LHCN-M2 (cell line): ENCODE data around the gene SNX27. TPM values are rescaled to one million over a fixed set of nuclear protein-coding genes. Genes with fewer than 3 reads are reported as not detected.
"Not testable (repeated sequence)": the region's sequence is repeated elsewhere in the genome, so short reads cannot be mapped to it uniquely, and the experiment has no call there.

Experiments
- DNase-seq: peaks from one replicate; pipeline ENCODE4 v3.0.0-alpha.2; 2012; ENCODE audit warnings: low read depth
- total RNA-seq: library from RNA; depleted of rRNA; stranded (reverse); fragments of >200 nt; gene quantifications from 2 replicates; pipeline ENCODE4 v1.2.3, GENCODE V29; 2014

SNX27 gene
- total RNA-seq, 1 experiment from 2014 or later: 22.6 TPM

DNA sequence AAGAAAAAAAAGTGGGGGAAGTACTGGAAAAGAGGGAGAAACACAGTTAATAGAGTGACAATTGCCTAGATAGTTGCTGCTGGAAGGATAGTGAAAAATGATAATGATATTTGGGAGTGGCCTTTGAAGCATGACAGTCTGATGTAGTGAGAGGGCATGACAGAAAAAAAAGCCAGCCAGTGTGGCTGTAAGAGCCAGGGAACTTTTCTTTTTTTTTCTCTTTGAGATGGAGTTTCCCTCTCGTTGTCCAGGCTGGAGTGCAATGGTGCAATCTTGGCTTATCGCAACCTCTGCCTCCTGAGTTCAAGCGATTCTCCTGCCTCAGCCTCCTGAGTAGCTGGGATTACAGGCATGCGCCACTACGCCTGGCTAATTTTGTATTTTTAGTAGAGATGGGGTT is 9.3 kb upstream of the SNX27 start:
- not testable (repeated sequence) for DNase-seq

DNA sequence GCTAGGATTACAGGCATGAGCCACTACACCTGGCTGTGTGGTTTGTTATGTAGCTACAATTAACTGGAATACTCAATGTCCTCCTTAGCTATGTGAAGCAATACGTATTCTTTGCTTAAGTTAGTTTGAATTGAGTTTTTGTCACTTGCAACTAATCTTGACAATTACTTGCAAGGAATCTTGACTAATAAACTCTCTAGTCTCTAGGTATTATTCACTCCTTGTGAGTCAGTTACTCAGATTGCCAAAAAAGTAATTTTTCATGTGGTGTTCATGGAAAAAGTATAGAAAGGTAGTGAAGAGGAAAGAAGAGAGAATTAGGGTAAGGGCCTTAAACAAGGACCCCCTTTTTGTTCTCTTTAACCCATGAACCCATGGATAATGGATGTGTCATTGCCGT is 7.6 kb upstream of the SNX27 start:
- DNase-seq: no peak

DNA sequence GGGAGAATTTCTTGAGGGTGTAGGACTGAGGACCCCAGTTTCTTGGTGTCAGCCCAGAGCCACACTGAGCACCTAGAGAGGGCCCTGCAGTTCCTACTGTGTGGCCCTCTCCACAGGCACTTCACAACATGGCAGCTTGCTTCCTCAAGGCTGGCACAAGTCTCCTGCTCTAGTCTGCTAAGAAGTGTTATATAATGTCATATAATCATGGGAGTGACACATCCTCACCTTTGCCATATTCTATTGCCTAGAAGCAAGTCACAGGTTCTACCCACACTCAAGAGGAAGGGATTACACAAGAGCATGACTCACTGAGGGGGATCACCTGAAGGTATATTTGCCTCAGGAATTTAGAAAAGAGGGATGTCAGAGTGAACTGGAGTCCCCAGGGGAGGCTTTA is 5.5 kb upstream of the SNX27 start:
- no peak for DNase-seq

DNA sequence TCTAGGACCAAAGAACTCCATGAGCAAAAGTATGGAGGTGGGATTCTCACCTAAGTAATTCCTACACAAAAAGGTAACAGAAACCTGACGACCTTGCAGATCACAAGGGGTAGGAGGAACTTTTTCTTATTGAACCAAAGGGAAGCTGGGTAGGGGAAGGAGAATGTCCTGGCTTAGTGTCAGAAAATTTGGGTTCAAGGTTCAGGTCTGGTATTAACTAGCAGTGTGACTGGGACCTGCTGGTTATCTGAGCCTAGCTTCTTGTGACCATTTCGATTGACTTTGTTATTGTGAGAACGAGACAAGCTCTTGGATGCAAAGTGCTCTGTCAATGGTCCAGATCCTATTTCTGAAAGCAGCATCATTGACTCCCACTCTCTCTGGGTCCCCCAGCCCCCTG is 5.0 kb upstream of the SNX27 start:
- DNase-seq: no peak

DNA sequence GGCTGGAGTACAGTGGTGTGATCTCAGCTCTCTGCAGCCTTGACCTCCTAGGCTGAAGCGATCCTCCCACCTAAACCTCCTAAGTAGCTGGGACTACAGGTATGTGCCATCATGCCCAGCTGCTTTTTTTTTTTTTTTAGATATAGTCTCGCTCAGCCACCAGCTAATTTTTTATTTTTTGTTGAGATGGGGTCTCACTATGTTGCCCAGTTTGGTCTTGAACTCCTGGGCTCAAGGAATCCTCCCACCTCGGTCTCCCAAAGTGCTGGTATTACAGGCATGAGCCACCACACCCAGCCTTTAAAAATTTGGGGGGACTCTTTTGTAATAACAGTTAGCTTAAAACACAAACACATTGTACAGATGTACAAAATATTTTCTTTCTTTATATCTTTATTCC is 1.7 kb upstream of the SNX27 start:
- no peak for DNase-seq

DNA sequence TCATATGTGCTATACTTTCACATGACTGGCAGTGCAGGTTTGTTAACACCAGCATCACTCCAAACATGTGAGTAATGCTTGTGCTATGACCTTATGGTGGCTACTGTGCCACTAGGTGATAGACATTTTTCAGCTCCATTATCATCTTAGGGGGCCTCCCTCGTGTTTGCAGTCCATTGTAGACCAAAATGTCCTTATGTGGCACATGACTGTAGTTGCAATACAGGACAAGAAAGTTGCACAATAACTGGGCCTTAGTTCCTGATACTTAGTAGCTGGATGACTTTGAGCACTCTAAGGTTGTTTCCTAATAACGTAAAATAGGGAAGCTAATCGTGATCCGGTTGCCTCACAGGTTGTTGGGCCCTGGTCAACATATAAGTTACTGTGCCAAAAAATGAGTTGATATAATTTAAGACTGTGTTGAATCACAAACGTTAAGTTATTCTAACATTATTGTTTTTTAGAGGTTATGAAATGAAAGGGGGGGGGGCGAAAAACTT is 511 bp upstream of the SNX27 start:
- DNase-seq: peak; percentile 60

DNA sequence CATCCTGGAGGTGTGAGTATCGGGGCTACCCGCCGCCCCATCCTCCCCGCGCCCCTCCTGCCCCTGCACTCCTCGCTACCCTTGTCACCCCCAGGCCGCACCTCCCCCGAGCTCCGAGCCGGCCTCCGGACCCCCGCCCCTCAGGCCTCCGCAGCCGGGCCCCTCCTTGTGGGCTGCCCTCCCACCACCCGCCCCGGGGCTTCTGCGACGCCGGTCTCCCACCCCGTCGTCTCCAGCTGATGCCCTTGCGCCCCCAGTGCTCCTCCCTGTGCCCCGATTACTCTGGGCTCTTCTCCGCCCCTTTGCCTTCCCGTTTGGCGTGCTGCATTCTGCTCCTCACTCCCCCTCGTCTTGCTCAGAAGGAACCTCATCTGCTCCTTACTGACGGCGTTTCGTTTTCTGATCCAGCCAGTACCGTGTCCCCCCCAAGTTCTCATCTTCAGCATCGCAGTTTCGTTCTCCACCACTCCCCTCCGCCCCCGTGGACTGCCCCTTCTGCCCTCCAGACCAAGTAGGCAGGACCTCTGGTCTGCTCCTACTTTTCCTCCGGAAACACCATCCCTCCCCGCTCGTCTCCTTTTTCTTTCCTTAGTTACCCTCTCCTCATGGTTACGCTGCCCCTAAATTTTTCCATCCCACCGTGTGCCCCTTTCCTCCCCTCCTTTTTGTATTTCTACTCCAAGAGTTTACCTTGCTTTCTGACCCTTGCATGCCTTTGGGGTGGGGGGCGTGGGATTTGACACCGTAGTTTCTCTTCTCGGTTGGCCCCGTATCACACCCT is 841 bp downstream of the SNX27 start:
- DNase-seq: peak; percentile 32

DNA sequence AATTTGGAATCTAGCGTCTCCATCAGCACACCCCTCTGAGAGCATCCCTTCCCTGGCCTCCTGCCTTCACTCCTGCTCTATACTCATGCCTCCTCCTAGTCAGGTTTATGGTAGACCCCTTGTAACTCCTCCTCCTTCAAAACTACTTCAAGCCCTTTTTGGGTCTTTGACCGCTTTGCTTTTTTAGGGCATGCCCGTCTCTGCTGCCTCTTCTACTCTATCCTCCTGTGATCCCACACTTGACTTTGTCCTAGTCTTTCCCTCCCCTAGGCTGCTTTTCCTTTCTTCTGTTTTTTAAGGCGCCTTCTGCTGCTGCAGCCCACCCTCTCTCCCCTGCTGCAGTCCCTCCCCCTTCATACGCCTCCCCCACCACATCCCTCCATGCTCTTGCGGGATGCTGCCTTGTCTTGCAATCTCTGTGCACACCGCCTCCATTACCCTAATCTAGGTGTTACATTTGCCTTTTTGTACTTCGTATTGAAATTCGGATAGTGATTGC is 1.5 kb downstream of the SNX27 start:
- DNase-seq: no peak

DNA sequence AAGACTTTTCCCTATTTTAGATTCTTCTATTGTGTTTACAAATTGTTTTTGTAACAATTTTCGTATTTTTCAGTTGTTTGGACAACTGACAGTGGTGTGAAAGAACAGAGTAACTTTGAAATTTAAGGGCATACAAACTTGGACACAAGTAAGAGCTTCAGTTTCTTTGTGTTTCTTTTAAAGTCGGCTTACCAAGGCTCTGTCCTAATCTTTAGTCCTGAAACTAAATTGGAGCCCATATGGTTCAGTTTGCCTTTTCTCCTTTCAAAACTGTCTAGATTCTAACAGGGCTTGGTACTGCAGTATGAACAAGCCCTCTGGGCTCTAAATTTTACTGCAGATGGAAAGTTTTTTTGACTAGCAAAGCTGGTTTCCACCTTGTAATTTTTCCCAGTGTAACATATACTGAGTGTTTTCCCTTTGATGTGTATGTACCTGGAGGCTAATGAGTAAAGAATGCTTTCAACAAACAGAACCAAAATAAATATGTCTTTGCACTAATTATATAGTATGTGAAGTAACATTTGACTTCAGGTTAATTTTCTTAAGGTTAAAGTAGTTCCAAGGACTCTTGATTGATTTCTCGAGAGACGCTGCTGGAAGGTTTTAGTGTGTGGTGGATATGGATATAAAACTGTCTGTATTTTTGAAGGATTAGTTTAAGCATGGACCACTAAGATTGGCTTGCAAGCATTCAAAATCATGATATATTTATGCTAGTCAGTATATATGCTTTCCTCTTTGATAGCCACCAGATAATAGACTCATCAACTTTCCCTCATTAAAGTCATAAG is 4.1 kb downstream of the SNX27 start:
- no peak for DNase-seq

DNA sequence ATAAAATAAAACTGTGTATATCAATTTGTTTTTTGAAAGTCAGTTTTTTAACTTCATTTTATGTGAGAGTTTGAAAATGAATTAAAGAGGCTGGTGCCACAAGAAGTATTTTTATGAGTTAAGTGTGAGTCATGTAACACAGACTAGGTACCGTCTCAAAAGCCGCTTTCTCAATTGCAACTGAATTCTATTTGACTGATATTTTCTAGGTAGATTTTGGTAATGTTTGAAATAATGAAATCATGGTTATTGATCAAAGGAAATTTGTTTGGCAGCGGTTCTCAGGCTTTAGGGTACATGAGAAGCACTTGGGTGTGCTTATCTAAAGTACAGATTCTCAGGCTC is 4.6 kb downstream of the SNX27 start:
- DNase-seq: no peak

DNA sequence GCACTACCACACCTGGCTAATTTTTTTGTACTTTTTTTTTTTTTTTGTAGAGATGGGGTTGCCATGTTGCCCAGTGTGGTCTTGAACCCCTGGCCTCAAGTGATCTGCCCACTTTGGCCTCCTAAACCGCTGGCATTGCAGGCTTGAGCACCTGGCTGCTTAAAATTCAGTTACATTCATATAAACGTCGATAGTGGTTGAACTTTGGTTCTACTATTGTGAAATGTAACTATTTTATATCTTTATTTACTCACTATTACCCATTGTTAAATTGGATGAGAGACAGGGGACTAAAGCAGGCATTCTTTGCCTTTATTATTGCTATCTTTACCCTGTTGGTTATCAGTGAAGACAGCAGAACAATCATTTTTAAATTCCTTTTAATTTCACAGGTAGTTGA is 6.2 kb downstream of the SNX27 start:
- no peak for DNase-seq

DNA sequence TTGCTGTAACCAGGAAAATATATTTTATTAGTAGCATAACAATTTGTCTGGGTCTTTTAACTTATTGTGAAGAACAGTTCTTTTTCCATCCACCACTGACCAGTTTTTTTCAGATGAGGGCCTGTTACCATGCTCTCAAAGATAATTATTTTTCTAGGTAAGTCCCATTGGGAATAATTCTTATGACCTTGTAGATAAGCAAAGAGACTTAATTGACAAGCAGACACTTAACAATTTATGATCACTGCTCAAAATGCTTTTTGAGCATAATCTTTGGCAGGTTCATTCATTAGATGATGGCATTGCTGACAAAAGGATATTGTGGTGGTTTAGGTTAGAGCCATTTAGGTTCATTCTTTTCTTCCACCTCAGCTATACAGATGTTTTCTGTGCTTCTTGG is 6.6 kb downstream of the SNX27 start:
- no peak for DNase-seq

DNA sequence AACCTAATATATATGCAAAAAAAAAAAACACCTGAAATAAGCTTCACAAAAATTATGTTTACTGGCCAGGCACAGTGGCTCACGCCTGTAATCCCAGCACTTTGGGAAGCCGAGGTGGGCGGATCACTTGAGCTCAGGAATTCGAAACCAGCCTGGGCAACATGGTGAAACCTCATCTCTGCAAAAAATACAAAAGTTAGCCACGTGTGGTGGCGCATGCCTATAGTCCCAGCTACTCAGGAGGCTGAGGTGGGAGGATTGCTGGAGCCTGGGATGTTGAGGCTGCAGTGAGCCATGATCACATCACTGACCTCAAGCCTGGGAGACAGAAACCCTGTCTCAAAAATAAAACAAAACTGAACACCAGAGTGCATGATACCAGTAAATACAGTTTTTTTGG is 7.1 kb downstream of the SNX27 start:
- DNase-seq: not testable (repeated sequence)

DNA sequence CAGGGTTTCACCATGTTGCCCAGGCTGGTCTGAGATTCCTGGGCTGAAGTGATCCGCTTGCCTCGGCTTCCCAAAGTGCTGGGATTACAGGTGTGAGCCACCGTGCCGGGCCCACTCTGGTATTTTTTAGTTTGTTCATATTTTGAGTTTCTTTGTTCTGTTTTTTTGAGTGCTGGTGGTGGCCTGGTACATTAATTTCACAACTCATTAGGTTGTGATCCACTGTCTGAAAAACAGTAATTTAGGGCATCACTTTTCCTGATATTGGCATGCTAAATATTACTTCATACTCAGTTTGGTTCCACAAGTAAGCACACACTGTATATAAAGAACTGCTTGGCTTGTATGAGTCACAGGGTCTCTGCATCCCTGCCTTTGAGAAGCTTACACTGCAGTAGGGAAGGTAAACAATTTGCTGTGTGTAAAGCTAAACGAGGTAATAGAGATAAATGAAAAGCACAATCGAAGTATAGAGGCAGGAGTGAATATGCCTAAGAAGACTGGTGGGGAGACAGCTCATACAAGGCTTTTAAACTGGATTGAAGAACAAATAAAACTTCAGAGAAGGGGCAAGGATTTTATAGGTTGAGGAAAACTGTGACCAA is 7.7 kb downstream of the SNX27 start:
- peak; percentile 58 for DNase-seq

DNA sequence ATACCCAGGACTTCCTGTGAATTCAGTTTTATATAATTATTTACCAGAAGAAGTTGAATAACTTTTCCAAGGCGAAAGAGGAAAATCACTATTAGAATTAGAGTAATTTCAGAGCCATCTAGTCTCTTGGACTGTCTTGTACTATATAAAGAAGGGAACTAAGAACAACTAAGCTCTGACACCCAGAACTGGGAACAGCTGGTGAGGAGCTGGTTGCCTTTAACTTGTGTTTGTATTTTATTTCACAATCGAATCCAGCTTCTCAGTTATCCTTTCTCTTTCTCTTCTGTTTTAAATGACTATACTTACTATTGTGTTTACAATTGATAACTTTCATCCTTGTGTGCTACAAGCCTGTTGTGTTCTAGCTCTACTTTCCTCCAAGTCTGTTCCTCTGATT is 8.4 kb downstream of the SNX27 start:
- peak; percentile 72 for DNase-seq

DNA sequence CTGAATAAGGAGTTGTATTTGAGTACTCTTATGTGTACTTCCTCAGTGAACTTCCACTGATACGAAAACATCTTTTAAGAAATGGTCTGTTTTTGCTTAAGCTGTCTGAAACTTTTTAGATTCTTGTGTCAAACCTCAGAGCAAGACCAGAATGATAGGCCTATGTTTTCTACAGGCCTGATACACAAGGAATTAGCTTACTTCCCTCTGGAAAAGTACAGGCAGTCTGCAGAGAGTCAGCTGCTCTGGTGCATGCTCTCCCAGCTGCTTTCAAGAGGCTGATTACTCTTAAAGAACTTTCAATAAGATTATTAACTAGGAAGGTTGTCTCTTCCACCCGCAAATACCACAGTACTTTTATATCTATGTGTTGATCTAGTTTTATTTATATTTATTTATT is 9.5 kb downstream of the SNX27 start:
- peak; percentile 41 for DNase-seq

DNA sequence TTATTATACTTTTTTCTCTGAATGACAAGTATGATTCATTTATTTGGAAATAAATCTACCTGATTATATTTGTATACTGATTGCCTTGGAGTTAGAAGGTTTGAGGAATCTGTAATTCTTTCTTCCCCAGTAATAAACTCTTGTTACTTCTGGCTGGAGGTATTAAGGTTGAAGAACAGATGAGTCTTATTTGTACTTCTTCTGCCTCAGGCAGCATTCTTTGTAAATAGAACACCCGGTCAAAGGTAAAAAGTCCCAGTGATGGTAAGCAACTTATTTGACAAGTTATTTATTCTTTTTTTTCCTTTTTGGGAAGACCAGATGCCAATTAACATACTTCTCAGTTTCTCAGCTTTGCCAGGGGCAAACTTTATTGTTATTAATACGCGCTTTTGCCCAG is 12.9 kb downstream of the SNX27 start:
- no peak for DNase-seq

DNA sequence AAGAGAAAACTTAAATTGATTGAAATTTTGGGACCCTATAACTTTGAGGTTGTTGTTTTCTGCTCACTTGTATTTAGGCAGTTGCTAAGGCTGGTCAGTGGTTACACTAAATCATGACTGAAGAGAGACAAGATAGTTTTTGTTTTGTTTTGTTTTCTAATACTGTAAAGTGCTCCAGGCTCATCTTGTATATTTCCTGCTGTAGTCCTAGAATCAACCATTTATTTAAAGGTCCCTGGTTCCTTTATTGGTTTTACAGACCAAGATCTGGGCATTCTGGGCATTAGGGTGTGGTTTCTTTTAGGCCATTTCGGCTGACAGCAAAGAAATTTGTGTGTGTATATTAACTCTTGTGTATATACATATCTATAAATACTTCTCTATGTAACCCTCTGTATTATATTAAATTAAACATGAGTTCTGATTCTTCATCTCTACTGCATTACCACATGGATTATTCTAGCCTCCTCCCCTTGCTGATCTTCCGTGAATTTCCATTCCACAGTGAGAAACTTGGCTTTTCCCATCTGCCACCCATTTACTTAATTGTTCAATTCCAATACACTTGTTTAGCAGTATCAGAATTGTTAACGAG is 15.0 kb downstream of the SNX27 start:
- DNase-seq: no peak

DNA sequence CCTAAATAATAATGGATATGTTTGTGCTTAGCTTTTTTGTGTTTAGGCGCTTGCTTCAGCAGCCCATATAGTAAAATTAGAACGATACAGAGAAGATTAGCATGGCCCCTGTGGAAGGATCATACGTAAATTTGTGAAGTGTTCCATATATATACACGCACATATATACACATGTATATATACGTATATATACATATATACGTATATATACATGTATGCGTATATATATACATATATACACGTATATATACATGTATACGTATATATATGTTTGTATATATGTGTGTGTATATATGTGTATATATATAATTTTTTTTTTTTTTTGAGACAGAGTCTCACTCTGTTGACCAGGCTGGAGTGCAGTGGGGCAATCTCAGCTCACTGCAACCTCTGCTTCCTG is 17.4 kb downstream of the SNX27 start:
- DNase-seq: no peak

DNA sequence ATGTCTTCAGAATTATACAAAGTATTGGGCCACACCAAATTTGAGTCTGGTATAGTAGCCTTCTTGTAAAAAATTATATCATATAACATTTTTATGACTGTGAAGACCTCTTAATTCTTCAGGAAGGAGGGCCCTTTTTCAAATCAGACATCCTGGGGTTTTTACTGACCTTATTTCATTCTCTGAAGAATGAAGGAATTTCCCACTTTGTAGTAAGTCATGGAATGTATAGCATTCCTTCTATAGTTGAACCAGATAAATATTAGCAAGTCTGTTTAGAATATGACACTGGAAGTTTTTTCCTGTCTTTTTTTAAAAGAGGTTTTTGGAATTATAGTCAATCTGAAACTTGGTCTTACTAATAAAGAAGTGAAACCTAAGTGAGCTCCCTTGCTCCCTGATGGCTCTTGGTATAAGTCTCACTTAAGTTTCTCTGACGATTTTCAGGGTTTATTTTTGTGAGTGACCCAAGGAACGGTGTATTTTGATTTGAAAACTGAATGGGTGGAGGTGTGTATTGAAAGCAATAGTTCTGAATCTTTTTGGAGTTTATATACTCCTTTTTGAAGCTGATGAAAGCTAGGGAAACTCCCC is 23.7 kb downstream of the SNX27 start:
- no peak for DNase-seq

DNA sequence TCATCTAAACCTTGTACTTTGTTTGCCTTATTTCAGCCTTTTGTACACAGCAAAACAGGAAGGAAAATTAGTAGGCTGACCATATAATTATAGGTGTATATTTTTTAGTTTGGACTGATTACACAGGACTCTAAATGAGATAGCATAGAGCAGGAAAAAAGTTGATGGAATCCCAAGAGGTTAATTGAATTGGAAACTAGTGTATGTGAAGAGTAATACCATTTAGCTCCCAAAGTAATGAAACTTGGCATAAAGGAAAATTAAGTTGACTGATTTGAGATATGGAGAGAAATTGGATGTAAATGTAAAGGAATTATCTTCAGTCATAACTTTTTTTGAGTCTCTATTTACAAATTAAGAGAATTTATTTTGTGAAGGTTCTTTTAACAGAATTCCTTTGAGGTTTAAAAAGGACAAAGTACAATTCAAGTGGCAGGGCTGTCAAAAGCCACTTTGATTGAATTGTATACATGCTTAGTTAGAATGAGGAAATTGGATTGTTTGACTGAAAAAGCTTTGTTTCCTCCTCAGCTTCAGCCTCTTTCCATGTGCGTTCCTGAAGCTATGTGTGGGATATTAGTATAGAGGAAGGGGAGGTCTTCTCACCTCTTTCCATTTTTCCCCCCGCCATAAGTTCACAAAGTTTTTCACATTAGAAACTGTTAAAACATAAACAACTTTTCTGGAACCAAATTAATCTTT is 26.4 kb downstream of the SNX27 start:
- DNase-seq: no peak
